Activated T-cell treated with anti-CD3 and anti-CD28 coated beads, Interleukin-2, amount 50 U/mL, for 4 hours (primary cell): ENCODE data around the gene DPPA2. TPM values are rescaled to one million over a fixed set of nuclear protein-coding genes. Genes with fewer than 3 reads are reported as not detected.

ENCODE experiments used
- ATAC-seq, 2 donors: fragments of 200-7000 bp; cut with Tn5 transposase; one replicate each; pipeline ENCODE4 v1.10.0; 2021
- DNase-seq: peaks from one replicate; pipeline ENCODE4 v3.0.0-alpha.2; 2020
- H3K27me3 Mint-ChIP-seq: one replicate; pipeline ENCODE4 v1.8.0; 2021; ENCODE audit warnings: low read depth, mixed read lengths
- H3K36me3 Mint-ChIP-seq: one replicate; pipeline ENCODE4 v1.8.0; 2022; ENCODE audit warnings: mixed read lengths; ENCODE audit not compliant: insufficient read depth
- H3K4me1 Mint-ChIP-seq: one replicate; pipeline ENCODE4 v1.8.0; 2021; ENCODE audit warnings: low read depth, mixed read lengths
- H3K4me3 Mint-ChIP-seq: one replicate; pipeline ENCODE4 v1.8.0; 2021; ENCODE audit warnings: mild to moderate bottlenecking, moderate library complexity, mixed read lengths
- H3K9me3 Mint-ChIP-seq: one replicate; pipeline ENCODE4 v1.8.0; 2021; ENCODE audit warnings: mixed read lengths
- total RNA-seq, 3 donors: library from RNA; stranded (reverse); gene quantifications; one replicate each; pipeline ENCODE4 v1.2.1, GENCODE V29; 2021

The DPPA2 gene
- total RNA-seq, 3 donors from 2014 or later: not detected

DNA sequence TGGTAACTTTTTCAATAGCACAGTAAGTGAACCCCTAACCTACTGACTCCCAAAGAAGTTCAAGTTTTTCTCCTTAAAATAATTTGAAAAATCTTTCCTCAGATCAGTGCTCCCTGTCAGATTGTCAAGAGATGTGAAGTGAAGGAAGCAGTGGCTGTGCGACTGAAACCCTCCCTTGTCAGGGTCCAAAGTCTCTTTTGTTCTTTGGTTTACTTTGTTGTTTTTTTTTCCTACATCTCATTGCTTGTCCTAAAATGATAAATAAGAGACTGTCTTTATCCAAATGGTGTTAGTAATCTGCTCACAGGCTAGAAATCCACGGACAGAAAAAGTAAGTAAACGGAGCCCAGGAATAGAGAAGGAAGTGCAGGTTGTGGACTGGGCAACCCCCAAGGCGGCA, 22.0 kb upstream of the DPPA2 start:
- H3K27me3 Mint-ChIP-seq: peaks cover 37% of the 10 kb centered on the region
- H3K36me3 Mint-ChIP-seq: peaks cover 2% of the 10 kb centered on the region
- peaks cover 3% of the 10 kb centered on the region for H3K9me3 Mint-ChIP-seq
- H3K4me1 Mint-ChIP-seq: peaks cover 10% of the 10 kb centered on the region
- ATAC-seq: no peak
- DNase-seq: no peak
- no peak overlapping the region for H3K4me3 Mint-ChIP-seq

GRCh38 chr3:109337393-109337792, 21.1 kb upstream of the DPPA2 start, which contains the start of gene DPPA4:
Gene DPPA4, minus strand, starts transcription at chr3:109337546. Its CDS starts 29 bp downstream, at chr3:109337517.
- no peak for ATAC-seq
- H3K9me3 Mint-ChIP-seq: peaks cover 3% of the 10 kb centered on the region
- peak within 1 kb of the TSS; percentile 72 for H3K4me3 Mint-ChIP-seq
- peaks cover 37% of the 10 kb centered on the region for H3K27me3 Mint-ChIP-seq
- peaks cover 2% of the 10 kb centered on the region for H3K36me3 Mint-ChIP-seq
- H3K4me1 Mint-ChIP-seq: peaks cover 10% of the 10 kb centered on the region
- no peak for DNase-seq

DNA sequence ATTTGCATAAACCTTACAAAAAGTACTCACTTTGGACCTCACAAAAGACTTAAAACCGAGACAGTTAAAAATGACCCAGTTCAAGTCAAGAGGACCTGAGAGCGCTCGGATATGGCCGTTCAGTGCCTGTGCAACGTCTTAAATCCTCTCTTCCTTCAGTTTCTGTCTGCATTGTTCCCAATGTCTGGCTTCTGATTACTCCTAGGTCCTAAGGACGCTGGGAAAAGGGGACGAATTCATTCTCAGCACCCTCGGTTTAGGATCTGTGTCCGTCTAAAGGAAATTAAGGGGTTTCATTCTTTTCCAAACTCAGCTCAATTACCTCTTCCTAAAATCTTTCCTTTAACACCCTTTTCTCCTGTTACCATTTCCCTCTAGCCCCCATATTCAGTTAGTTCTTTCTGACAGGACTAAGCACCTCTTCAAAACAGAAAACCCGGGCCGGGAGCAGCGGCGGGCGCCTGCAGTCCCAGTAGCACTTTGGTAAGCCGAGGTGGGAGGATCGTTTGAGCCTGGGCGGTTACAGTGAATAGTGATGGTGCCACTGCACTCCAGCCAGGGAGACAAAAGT, 20.1 kb upstream of the DPPA2 start:
- Mint-ChIP-seq H3K9me3 (peaks cover 3% of the 10 kb centered on the region), H3K4me3 (peak overlapping the region; percentile 72)
- ATAC-seq: peak in 1 of 2 donors; percentile 65

DNA sequence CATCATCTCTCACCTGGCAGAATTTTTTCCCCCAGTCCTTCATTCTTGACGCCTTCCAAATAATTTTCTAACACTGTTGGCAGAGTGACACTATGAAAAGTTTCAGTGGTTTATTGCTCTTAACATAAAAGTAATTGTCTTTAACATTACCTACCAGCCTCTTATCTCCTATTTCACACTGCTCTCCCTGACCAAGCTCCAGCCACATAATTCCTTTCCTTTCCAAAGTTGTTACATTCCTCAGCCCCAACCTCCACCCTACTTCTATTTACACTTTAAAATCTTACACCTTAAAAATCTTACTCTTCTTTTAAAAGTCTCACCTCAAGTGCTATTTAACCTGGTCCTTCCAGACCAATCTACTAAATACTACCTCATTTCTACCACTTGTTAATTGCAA, 18.3 kb upstream of the DPPA2 start:
- no peaks in the 10 kb centered on the region for H3K9me3 Mint-ChIP-seq
- peaks cover 10% of the 10 kb centered on the region for H3K4me1 Mint-ChIP-seq
- H3K36me3 Mint-ChIP-seq: peaks cover 2% of the 10 kb centered on the region
- H3K4me3 Mint-ChIP-seq: no peak overlapping the region
- ATAC-seq: no peak
- no peak for DNase-seq
- peaks cover 37% of the 10 kb centered on the region for H3K27me3 Mint-ChIP-seq

More for the DNA sequence above, 20.1 kb upstream of the DPPA2 start:
- peaks cover 2% of the 10 kb centered on the region for H3K36me3 Mint-ChIP-seq
- peaks cover 37% of the 10 kb centered on the region for H3K27me3 Mint-ChIP-seq
- peak; percentile 6 for DNase-seq
- H3K4me1 Mint-ChIP-seq: peaks cover 10% of the 10 kb centered on the region

- Mint-ChIP-seq H3K27me3 (peaks cover 14% of the 10 kb centered on the region), H3K4me3 (no peak overlapping the region), H3K36me3 (no peaks in the 10 kb centered on the region), H3K9me3 (no peaks in the 10 kb centered on the region), H3K4me1 (peaks cover 5% of the 10 kb centered on the region)
- ATAC-seq (no peak), DNase-seq (no peak)
These were observed 15.4 kb upstream of the DPPA2 start for GRCh38 chr3:109331692-109332091.

DNA sequence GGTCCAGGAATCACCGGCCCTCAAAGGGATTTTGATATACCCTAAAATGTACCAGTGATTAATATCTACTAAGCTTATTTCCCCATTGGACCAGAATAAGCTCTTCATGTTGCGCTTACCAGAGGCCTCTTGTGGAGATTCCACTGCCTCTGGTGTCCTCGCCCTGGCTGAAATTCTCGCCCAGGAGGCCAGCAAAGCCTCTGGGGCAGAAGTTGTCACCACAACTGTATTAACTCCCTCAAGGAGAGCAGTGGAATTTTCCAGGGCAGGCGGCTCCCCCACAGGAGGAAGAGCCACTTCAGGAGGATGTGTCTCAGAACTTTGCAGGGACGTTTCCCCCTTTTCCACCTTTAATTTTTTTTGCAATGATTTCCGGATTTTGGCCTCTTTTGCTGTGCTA, 14.1 kb upstream of the DPPA2 start:
- no peaks in the 10 kb centered on the region for H3K9me3 Mint-ChIP-seq
- no peak for ATAC-seq
- H3K27me3 Mint-ChIP-seq: peaks cover 7% of the 10 kb centered on the region

GRCh38 chr3:109328202-109328601, 11.9 kb upstream of the DPPA2 start:
- H3K4me1 Mint-ChIP-seq: no peaks in the 10 kb centered on the region
- H3K27me3 Mint-ChIP-seq: peaks cover 2% of the 10 kb centered on the region
- H3K4me3 Mint-ChIP-seq: no peak overlapping the region
- ATAC-seq (no peak), DNase-seq (no peak)
- H3K9me3 Mint-ChIP-seq: no peaks in the 10 kb centered on the region
- no peaks in the 10 kb centered on the region for H3K36me3 Mint-ChIP-seq

More for the DNA sequence above, 14.1 kb upstream of the DPPA2 start:
- H3K4me3 Mint-ChIP-seq: no peak overlapping the region
- H3K4me1 Mint-ChIP-seq: no peaks in the 10 kb centered on the region
- DNase-seq: no peak
- H3K36me3 Mint-ChIP-seq: no peaks in the 10 kb centered on the region

GRCh38 chr3:109325657-109326056, 9.3 kb upstream of the DPPA2 start:
- DNase-seq (no peak), ATAC-seq (no peak)
- no peaks in the 10 kb centered on the region for H3K4me1 Mint-ChIP-seq
- H3K27me3 Mint-ChIP-seq: peaks cover 2% of the 10 kb centered on the region
- no peaks in the 10 kb centered on the region for H3K9me3 Mint-ChIP-seq
- no peak overlapping the region for H3K4me3 Mint-ChIP-seq
- H3K36me3 Mint-ChIP-seq: no peaks in the 10 kb centered on the region

DNA sequence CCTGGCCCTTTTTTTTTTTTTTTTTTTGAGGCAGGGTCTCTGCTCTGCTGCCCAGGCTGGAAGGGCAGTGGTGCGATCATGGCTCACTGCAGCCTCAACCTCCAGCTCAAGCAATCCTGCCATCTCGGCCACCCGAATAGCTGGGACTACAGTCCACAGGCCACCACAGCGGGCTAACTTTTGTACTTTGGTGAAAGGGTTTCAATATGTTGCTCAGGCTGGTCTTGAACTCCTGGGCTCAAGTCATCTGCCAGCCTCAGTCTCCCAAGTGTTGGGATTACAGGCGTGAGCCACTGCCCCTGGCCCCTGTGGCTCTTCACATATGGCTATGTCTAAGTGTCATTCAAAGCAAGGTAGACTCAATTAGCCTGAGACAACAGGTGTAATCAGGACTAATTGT, 8.8 kb upstream of the DPPA2 start:
- Mint-ChIP-seq H3K9me3 (no peaks in the 10 kb centered on the region), H3K4me3 (no peak overlapping the region), H3K36me3 (no peaks in the 10 kb centered on the region), H3K27me3 (peaks cover 2% of the 10 kb centered on the region), H3K4me1 (no peaks in the 10 kb centered on the region)
- no peak for ATAC-seq
- DNase-seq: no peak

DNA sequence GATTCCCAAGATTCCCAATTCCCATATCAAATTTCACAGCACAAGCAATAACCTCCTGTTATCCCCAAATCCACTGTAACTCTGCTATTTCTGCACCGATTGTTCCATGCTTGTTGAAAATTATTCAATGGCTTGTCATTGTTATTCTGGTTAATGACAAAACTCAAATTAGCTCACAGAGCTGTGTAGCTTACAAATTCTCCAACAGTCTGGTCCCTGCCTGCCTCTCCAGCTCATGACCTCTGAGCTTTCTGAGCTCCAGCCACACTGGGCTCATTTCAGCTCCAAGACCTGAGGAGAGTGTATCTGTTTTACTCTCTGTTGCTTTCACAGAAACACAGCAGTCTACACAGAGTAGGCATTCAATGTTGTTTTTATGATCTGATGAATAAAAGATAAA, 3.3 kb downstream of the DPPA2 start:
- no peaks in the 10 kb centered on the region for H3K9me3 Mint-ChIP-seq

DNA sequence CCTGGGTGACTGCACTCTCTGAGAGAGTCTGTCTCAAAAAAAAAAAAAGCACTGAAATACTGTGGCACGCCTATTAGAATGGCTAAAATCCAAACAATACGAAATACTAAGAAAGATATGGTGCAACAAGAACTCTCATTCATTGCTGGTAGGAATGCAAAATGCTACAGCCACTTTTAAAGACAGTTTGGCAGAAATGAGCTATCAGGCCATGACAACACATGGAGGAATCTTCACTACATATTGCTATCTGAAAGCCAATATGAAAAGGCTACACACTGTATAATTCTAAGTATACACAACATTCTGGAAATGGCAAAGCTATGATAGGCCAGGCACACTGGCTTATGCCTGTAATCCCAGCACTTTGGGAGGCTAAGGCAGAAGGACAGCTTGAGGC, 18.8 kb downstream of the DPPA2 start:
- Mint-ChIP-seq H3K36me3 (no peaks in the 10 kb centered on the region), H3K4me3 (no peak overlapping the region), H3K9me3 (no peaks in the 10 kb centered on the region), H3K27me3 (no peaks in the 10 kb centered on the region), H3K4me1 (no peaks in the 10 kb centered on the region)
- no peak for ATAC-seq
- DNase-seq: no peak

More for the DNA sequence above, 3.3 kb downstream of the DPPA2 start:
- DNase-seq (no peak), ATAC-seq (no peak)
- H3K27me3 Mint-ChIP-seq: no peaks in the 10 kb centered on the region
- no peaks in the 10 kb centered on the region for H3K36me3 Mint-ChIP-seq
- no peak overlapping the region for H3K4me3 Mint-ChIP-seq
- H3K4me1 Mint-ChIP-seq: no peaks in the 10 kb centered on the region

DNA sequence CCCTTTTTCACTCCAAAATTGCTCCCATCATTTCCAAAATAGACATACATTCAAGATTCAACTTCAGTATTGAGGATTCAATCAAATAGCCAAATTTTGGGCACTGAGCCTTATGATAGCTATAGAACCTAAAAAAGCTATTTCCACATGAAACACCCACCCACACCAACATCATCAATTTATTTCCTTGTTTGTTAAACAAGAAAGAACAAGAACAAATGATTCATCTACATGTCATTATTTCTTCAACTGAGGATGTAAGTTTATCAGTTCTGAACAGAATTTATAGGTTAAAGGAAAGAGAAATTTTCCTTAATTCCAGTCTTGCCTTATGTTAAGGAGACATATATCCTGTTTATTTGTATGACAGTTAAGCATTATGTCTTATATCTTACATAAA, 32.2 kb downstream of the DPPA2 start:
- no peak overlapping the region for H3K4me3 Mint-ChIP-seq
- H3K36me3 Mint-ChIP-seq: no peaks in the 10 kb centered on the region
- no peaks in the 10 kb centered on the region for H3K4me1 Mint-ChIP-seq
- no peaks in the 10 kb centered on the region for H3K9me3 Mint-ChIP-seq
- DNase-seq (no peak), ATAC-seq (no peak)
- no peaks in the 10 kb centered on the region for H3K27me3 Mint-ChIP-seq

- H3K9me3 Mint-ChIP-seq: no peaks in the 10 kb centered on the region
- DNase-seq (no peak), ATAC-seq (no peak)
- H3K4me3 Mint-ChIP-seq: no peak overlapping the region
- no peaks in the 10 kb centered on the region for H3K36me3 Mint-ChIP-seq
- peaks cover 2% of the 10 kb centered on the region for H3K27me3 Mint-ChIP-seq
- H3K4me1 Mint-ChIP-seq: peaks cover 2% of the 10 kb centered on the region
These were observed 37.8 kb downstream of the DPPA2 start for GRCh38 chr3:109278546-109278945.

DNA sequence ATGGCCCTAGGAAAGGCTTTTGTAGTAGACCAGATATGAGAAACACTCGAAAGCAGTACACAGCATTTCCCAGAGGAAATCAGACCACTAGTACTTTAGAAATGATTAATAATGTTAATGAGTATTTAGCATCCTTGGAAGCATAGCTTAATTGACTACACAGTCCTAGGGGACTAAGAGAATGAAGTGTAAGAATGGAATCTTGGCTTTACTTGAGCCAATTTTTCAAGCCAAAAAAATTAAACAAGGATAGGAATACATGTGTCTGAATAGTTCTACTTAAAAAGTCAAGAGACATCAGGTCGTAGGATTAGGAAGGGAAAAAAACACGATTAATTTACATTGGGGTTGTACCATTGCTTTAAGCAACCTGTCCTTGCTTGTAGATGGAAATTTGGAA, 38.2 kb downstream of the DPPA2 start:
- Mint-ChIP-seq H3K4me3 (no peak overlapping the region), H3K36me3 (no peaks in the 10 kb centered on the region), H3K9me3 (no peaks in the 10 kb centered on the region), H3K4me1 (peaks cover 2% of the 10 kb centered on the region), H3K27me3 (peaks cover 2% of the 10 kb centered on the region)
- no peak for ATAC-seq
- no peak for DNase-seq

GRCh38 chr3:109275702-109276293, 40.5 kb downstream of the DPPA2 start:
- ATAC-seq (no peak), DNase-seq (no peak)
- Mint-ChIP-seq H3K27me3 (peaks cover 2% of the 10 kb centered on the region), H3K36me3 (no peaks in the 10 kb centered on the region), H3K9me3 (no peaks in the 10 kb centered on the region), H3K4me3 (no peak overlapping the region), H3K4me1 (peaks cover 2% of the 10 kb centered on the region)
